K562 (cell line): ENCODE results near the gene ZNF382. TPM values are rescaled to one million over a fixed set of nuclear protein-coding genes. Genes with fewer than 3 reads are reported as not detected.

ENCODE experiments used
- C11orf30 ChIP-seq: fragments of 450-650 bp; IDR thresholded peaks from 2 replicates; pipeline ENCODE4 v1.6.1; 2016; ENCODE audit warnings: low read depth, mild to moderate bottlenecking
- CBX1 ChIP-seq: sonication (generic); IDR thresholded peaks from 2 replicates; pipeline ENCODE4 v1.6.1; 2016; ENCODE audit warnings: antibody characterized with exemption, low read depth, mild to moderate bottlenecking
- CEBPG ChIP-seq, 3 experiments: fragments of 200-800 bp in 1 of 3; sonication (Bioruptor generic) in 1 of 3; sonication (generic) in 1 of 3; formaldehyde crosslinking in 1 of 3; IDR thresholded peaks in 2 of 3; conservative IDR thresholded peaks in 1 of 3; 2 replicates each; pipeline versions ENCODE4 v1.6.1 to v1.8.0; 2016 to 2022; ENCODE audit warnings: missing compliant biosample characterization in 2 of 3, missing genetic modification characterization in 2 of 3, mild to moderate bottlenecking in 1 of 3, missing genetic modification reagents in 1 of 3
- CSDE1 ChIP-seq, 2 experiments: fragments of 450-650 bp; IDR thresholded peaks; 2 replicates each; pipeline ENCODE4 v1.6.1; 2016; ENCODE audit warnings: mild to moderate bottlenecking in 1 of 2
- E2F6 ChIP-seq, 2 experiments: IDR thresholded peaks; 2 replicates each; pipeline ENCODE4 v1.6.1; 2011; ENCODE audit warnings: borderline replicate concordance in 1 of 2, control low read depth in 1 of 2, low read depth in 1 of 2, low read length in 1 of 2, mild to moderate bottlenecking in 1 of 2, mixed read lengths in 1 of 2, moderate library complexity in 1 of 2; ENCODE audit not compliant: insufficient read depth in 1 of 2, insufficient read length in 1 of 2, poor library complexity in 1 of 2, severe bottlenecking in 1 of 2; ENCODE audit errors: extremely low read depth in 1 of 2
- EZH2 ChIP-seq: IDR thresholded peaks from 2 replicates; pipeline ENCODE4 v1.6.1; 2012; ENCODE audit warnings: low read depth, mild to moderate bottlenecking, inconsistent platforms, low read length, borderline replicate concordance
- HINFP ChIP-seq: fragments of 450-650 bp; conservative IDR thresholded peaks from 2 replicates; pipeline ENCODE4 v1.6.1; 2016; ENCODE audit warnings: missing genetic modification characterization, low read depth, mild to moderate bottlenecking, control low read depth, missing compliant biosample characterization
- HMG20B ChIP-seq: fragments of 250-450 bp; sonication (Bioruptor Pico); IDR thresholded peaks from 2 replicates; pipeline ENCODE4 v1.5.0; 2021; ENCODE audit warnings: mild to moderate bottlenecking
- ID3 ChIP-seq, 2 experiments: fragments of 250-450 bp in 1 of 2; fragments of 450-650 bp in 1 of 2; sonication (Bioruptor Pico) in 1 of 2; IDR thresholded peaks; 2 replicates each; pipeline versions ENCODE4 v1.6.1 to v1.8.0; 2016 to 2021; ENCODE audit warnings: mild to moderate bottlenecking in 2 of 2, moderate library complexity in 2 of 2, missing compliant biosample characterization in 1 of 2, missing genetic modification characterization in 1 of 2
- OTX1 ChIP-seq: fragments of 450-650 bp; formaldehyde crosslinking; IDR thresholded peaks from 2 replicates; pipeline ENCODE4 v1.4.0; 2022; ENCODE audit warnings: mild to moderate bottlenecking
- RNF219 ChIP-seq: fragments of 250-450 bp; sonication (Bioruptor Pico); IDR thresholded peaks from 2 replicates; pipeline ENCODE4 v1.5.0; 2022; ENCODE audit warnings: mild to moderate bottlenecking
- SFPQ ChIP-seq: fragments of 200-400 bp; formaldehyde crosslinking; IDR thresholded peaks from 2 replicates; pipeline ENCODE4 v1.6.1; 2017; ENCODE audit warnings: mild to moderate bottlenecking, low read depth, low read length, moderate library complexity
- ZBED1 ChIP-seq: IDR thresholded peaks from 2 replicates; pipeline ENCODE4 v1.6.1; 2014
- ZNF324 ChIP-seq: fragments of 250-450 bp; sonication (Bioruptor Pico); IDR thresholded peaks from 2 replicates; pipeline ENCODE4 v1.4.0; 2020; ENCODE audit warnings: mild to moderate bottlenecking
- ZNF449 ChIP-seq: fragments of 250-450 bp; sonication (Bioruptor Pico); IDR thresholded peaks from 2 replicates; pipeline ENCODE4 v1.8.0; 2022; ENCODE audit warnings: moderate library complexity, mild to moderate bottlenecking, inconsistent platforms
- ZSCAN29 ChIP-seq: fragments of 450-650 bp; IDR thresholded peaks from 2 replicates; pipeline ENCODE4 v1.6.1; 2017
- polyA plus RNA-seq, 8 experiments: library from polyadenylated mRNA; depleted of rRNA in 4 of 8; stranded (reverse) in 5 of 8; unstranded in 3 of 8; fragments of >200 nt; fragmentation: Nextera tagmentation in 2 of 8; fragmentation: Illumina TruSeq in 1 of 8; extraction: Ambion mirVana in 2 of 8; extraction: Trizol in 1 of 8; gene quantifications; 2 replicates each; pipeline versions ENCODE4 v1.2.1 to v1.2.3, GENCODE V29; 2011 to 2014; ENCODE audit warnings: inconsistent platforms in 1 of 8, missing spikeins in 1 of 8
- total RNA-seq, 7 experiments: library from RNA; depleted of rRNA in 6 of 7; stranded (reverse); fragments of >200 nt in 6 of 7; fragmentation: Illumina TruSeq in 2 of 7; extraction: Trizol in 2 of 7; gene quantifications; 2 replicates each; pipeline versions ENCODE4 v1.2.1 to v1.2.3, GENCODE V29; 2011 to 2021; ENCODE audit warnings: low replicate concordance in 1 of 7

ZNF382 gene
- total and polyA plus RNA-seq, 9 of the 15 experiments (the other 6 are each of a cell fraction or from before 2014, with no cell fraction given) = 0.04 to 0.27 (median 0.16) TPM; not detected in 5

- no peak for TF ChIP-seq EZH2
- TF ChIP-seq SFPQ = no peak
- no peak for TF ChIP-seq HINFP (tag)
- TF ChIP-seq ZNF324 (CRISPR knock-in tag) = no peak
- TF ChIP-seq OTX1 (CRISPR knock-in tag) = peak; percentile 67; the same call in 1 of the 2 replicates
- no peak for TF ChIP-seq HMG20B (CRISPR knock-in tag)
- peak; percentile 93 to 97 for TF ChIP-seq E2F6 (IDR thresholded peaks at IDR 0.05; ENCODE audit: borderline replicate concordance in 1 of 2, extremely low read depth in 1 of 2, insufficient read depth in 1 of 2, insufficient read length in 1 of 2, low read depth in 1 of 2, low read length in 1 of 2, poor library complexity in 1 of 2, severe bottlenecking in 1 of 2)
- peak; percentile 75; the same call in 1 of the 2 replicates for TF ChIP-seq CBX1
- no peak for TF ChIP-seq ID3 (CRISPR knock-in tag; IDR thresholded peaks at IDR 0.05)
- TF ChIP-seq ID3 (tag; IDR thresholded peaks at IDR 0.05) = peak; percentile 79; the same call in 1 of the 2 replicates
- TF ChIP-seq ZNF449 (CRISPR knock-in tag) = no peak
- TF ChIP-seq C11orf30 = no peak
- no peak for TF ChIP-seq ZSCAN29
- no peak for TF ChIP-seq RNF219 (CRISPR knock-in tag)
- no peak for TF ChIP-seq CSDE1 (IDR thresholded peaks at IDR 0.05)
- TF ChIP-seq CEBPG (CRISPR knock-in tag; IDR thresholded peaks at IDR 0.05) = 0 out of 2 replicates have a peak, but pooled peaks have one; percentile 30
- no peak for TF ChIP-seq CEBPG (tag; conservative IDR thresholded peaks at IDR 0.05 in 1 of 2, IDR thresholded peaks at IDR 0.05 in 1 of 2)
- TF ChIP-seq ZBED1 = 0 out of 2 replicates have a peak, but pooled peaks have one; percentile 53
Measured at GRCh38 chr19:36573020-36573894, 31.9 kb upstream of the ZNF382 start, which contains the start of gene ZNF529 (continued).
